Hematopoietic multipotent progenitor cell (in vitro differentiated cells): ENCODE measurements around the gene EXOC7. TPM values are rescaled to one million over a fixed set of nuclear protein-coding genes. Genes with fewer than 3 reads are reported as not detected.

Experiments used
- DNase-seq, 3 donors: peaks; one replicate each; pipeline ENCODE4 v3.0.0-alpha.2; 2011 to 2015; ENCODE audit warnings: low read depth in 2 of 3, low spot score in 2 of 3
- total RNA-seq: library from RNA; depleted of rRNA; stranded (reverse); fragments of >200 nt; gene quantifications from one replicate; pipeline ENCODE4 v1.2.3, GENCODE V29; 2012

Gene EXOC7, protein sequence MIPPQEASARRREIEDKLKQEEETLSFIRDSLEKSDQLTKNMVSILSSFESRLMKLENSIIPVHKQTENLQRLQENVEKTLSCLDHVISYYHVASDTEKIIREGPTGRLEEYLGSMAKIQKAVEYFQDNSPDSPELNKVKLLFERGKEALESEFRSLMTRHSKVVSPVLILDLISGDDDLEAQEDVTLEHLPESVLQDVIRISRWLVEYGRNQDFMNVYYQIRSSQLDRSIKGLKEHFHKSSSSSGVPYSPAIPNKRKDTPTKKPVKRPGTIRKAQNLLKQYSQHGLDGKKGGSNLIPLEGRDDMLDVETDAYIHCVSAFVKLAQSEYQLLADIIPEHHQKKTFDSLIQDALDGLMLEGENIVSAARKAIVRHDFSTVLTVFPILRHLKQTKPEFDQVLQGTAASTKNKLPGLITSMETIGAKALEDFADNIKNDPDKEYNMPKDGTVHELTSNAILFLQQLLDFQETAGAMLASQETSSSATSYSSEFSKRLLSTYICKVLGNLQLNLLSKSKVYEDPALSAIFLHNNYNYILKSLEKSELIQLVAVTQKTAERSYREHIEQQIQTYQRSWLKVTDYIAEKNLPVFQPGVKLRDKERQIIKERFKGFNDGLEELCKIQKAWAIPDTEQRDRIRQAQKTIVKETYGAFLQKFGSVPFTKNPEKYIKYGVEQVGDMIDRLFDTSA
- 111 TPM for total RNA-seq

DNA sequence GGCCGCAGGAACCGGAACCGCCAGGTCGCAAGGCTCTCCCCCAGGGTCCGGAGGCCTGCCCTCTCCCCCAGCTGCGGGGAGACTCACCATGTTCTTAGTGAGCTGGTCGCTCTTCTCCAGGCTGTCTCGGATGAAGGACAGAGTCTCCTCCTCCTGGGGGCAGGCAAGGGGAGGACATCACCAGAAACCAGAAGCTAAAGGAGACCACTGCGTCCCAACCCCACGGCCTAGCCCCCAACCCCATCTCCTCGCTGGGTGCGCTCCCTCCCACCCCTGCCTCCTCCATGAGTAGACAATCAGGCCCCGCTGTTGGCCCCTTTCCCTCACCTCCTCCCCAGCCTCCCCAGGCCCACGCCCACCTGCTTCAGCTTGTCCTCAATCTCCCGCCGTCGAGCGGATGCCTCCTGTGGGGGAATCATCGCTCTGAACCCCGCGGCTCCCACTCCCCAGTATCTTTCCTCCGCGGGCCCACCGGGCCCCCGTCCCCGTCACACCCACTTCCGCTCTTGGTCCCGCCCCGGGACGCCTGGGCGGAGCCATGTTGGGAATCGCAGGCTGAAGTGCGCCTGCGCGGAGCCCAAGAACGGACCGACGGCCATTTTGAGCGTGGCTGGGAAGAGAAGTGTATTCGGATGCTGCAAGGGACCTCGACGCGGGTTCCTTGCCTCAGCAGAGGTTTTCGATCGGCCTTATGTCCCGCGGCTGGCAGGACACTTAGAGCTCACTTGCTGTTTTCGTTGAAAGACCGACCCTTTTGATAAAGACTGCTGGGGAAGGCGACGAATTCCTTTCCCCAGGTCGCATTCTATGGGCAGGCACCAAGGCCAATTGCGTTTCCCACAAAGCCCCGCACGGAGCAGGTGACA, at the start of gene EXOC7:
Gene EXOC7 (minus strand): TSS at position 514 of the 866 bp plus-strand sequence. CDS start 95 bp downstream, at position 419.
- peak; percentile 92 to 97 (median 93) for DNase-seq

DNA sequence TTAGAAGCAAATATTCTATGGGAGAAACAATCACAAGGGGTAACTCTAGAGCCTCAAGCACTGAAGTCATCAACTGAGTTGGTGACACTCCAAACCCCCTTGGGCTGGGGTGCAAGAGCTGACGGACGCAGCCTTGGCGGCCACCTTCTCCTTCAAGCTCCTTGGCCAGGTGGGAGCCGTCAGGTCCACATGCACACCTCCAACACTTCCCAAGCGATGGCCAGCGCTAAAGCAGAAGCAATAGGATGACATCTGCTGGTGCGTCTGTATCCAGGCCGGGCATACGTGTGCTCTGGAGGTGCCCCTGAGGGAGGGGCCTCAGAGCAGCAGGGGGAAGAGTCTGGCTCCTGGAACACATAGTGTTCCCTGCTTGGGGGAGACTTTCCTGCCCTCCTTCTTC, 49.6 kb upstream of the EXOC7 start:
- DNase-seq = no peak

DNA sequence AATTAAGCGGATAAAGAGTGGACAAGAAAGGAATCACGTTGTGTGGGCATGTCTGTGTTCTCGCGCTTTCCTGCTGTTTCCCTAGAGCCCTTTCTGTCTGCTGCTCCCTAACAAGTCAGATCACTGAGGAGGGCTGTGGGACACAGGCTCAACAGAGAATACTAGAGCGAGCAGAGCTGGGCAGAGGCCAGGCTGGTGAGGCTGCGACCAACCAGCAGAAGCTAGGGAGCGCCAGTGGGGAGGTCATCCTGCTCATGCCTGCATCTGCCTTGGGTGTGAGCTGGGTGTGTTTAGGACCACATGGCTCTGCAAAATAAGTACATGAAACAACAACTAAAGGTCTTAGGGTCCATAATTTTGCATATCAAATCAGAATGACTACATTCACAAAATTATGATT, 49.0 kb upstream of the EXOC7 start:
- no peak for DNase-seq

DNA sequence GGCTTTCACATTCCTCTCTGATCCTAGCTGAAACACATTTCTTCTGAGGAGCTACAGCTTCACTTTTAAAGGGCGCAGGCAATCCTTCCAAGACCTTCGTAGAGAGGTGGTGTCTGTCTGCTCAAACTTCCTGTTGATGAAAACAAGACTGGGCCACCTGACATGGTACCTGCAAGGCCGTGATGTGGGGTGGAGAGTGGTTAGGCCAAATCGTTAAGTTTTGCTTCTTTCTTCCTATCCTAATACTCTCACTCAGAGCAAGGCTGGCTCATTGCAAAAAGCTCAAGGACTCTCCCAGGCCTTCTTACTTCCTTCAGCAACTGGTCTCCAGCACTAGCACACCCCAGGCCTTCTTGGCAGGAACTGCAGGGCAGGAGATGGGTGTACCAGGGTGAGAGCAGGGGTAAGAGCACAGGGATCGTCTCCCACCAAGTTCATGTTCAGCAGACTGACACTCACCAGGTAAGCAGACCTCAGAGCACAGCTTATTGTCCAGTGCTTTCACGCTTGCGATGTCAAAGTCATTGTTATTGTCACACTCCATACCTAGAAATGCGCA, 48.4 kb upstream of the EXOC7 start:
- DNase-seq = no peak

DNA sequence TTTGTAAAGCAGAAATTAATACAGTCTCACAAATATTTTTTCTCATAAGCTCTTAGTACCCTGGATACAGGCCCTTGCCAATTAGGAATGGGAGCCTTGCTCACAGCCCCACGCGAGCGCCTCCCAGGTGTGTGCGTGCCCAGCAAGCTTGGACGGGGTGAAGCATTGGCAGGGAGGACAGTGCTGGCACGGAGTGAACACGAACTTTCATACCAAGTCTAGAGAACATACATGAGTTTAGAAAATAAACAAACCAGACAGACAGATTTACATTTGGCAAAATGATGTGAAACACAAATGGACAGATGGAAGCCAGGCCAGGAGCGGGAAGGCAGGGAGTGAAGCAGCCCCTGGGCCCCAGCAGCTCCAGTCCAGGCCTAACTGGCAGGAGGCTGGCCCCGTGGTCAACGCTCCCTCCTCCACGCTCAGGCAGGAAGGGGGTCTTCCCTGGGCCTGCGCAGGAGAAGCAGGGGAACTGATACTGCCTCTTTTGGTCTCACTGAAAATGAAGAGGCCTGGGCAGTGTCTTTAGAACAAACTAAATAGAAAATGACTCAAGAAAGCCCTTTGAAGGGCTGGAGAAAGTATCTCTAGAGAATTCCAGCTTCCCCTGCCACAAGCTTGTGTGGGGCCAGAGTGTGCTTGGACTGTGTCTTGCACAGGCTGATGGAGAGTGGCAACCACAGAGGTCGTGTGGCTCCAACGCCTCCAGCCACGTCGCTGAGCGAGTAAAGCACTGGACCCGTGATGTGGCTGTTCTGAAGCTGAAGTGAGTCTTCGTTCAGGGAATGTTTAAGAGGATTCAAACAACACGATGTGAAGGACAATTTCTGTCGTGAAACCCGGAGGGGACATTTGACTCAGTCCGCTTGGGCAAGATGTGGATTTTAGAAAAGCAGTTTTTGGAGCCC, 47.4 kb upstream of the EXOC7 start:
- no peak for DNase-seq

DNA sequence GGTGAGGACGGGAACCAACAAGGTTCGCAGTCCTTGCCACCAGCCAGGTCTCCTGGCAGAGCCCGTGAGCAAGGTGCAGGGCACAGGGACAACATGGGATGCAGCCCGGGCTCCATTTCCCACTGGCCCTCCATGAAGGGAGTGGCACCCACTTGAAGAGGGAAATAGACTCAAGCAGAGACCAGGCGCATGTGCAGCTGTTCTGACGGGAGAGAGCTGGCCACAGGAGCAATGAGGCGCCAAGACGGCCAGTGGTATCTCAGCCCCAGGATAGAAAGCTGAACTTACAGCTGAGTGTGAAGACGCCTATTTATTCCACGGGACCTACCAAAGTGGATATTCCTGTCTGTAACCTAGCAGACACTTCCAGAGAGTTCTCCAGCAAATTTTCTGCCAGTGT, 45.6 kb upstream of the EXOC7 start:
- DNase-seq = no peak

DNA sequence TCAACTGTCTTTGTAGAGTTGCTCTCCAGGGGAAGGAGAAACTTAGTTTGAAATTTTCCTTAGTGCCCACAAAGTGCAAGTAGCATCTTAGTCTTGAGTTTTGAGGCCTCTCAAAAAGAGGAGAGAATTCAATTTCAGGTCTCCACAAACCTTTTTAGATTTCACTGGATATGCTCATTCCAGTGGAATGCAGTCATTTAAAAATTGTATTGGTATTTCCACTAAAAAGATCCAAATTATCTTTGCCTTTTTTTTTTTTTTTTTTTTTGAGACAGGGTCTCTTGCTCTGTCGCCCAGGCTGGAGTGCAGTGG, 44.4 kb upstream of the EXOC7 start:
- DNase-seq = no peak

DNA sequence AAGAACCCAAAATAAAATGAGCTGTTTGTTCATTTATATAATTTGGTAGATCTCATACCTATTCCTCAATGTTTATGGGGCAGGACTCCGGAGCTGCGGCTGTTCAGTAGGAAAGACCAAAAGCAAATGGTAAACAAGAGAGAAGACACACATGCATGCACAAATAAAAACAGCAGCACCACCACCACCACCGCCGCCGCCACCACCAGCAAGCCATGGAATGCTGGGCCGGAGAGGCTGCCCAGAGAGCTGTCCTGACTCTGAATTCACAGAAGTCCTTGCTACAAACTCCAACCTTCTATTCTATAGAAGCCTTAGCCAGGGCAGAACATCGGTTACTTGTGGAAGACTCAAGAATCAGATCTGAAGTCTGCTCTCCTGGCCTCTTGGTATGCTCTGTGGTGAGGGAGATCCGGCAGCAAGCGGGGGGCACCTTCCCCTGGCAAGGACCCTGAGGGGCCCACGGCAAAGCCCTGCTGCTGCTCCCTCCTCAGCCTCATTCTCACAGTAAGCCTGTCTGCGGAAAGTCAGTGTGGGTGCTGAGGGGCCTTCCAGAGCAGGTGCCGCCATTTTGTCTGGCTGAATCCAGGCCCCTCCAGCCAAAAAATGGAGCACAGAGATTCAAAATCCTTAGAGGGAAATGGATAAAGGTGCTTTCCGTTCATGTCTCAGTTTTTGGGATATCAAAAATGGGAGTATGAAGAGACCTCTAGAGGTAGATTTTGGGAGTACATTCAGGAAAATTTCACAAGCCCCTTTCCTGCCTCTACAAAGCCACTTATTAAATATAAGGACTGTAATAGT, 43.8 kb upstream of the EXOC7 start:
- DNase-seq = no peak

DNA sequence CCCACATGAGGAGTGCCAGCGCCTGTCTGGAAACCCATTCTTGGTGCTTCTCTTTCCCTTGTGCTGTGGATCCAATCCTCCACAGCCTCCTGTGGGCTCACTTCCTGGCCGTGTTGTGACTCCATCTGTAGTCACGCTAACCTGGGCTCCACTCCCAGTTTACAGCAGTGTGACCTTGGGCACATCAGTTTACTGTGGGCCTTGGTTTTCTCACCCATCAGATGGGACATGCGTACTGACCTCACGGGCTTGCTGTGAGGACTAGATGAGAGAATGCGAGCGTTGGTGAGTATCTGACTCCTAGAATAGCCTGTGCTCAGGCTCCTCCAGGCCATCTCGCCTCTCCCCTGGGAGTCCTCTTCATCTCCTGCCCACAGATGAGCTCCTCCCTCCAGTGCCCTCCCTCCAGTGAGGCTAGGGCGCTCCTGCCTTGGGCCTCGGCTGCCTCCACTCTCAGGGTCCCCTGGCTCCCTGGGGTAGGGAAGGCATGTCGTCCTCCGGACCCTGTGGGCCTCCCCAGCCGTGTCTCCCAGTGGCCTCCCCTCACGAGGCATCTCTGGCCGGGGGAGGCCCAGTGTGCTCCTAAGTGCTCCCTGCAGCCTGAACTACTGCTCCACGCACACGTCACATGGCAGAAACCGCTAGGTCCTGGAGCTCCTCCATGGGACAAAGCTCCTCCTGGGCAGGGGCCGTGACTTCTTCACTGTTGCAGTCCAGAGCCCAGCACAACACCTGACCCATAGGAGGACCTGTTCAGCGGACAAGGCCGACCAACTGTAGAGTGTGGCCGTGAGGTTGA, 42.7 kb upstream of the EXOC7 start:
- DNase-seq = no peak

DNA sequence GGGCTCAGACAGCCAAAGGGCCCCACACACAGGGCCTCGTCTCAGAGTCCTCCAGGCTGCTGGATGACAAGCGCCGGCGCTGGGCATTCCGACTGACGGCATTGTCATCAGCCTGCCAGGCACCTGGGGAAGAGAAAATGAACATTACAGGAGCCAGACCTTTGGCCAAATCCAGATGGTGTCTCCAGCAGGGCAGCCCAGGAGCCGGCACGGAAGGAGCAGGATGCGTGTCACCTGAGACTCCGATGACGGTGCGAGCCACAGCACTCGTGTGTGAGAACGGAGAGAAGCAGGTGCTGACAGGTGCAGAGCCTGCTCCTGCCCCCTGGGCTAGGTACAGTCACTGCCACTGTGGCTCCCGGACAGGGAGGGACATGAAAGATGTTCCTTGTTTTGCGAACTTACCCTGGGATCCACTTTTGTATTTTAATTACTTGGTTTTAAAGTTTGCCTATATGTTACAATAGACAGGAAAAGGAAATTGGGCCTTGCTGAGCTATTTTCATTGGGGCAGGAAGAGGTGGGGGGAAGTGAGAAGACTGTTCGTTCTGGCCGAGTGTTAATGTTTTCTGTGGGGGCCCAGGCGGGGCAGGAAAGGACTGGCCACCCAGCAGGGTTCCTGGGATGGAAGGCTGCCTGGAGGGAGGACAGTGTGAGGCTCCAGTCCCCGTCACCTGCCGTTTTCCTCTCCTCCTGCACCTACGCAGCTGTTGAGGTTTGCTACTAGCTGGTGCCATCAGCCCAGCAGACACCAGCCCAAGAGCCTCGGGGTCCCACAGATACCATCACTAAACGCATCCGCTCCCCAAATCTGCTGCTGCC, 41.9 kb upstream of the EXOC7 start:
- DNase-seq = no peak

DNA sequence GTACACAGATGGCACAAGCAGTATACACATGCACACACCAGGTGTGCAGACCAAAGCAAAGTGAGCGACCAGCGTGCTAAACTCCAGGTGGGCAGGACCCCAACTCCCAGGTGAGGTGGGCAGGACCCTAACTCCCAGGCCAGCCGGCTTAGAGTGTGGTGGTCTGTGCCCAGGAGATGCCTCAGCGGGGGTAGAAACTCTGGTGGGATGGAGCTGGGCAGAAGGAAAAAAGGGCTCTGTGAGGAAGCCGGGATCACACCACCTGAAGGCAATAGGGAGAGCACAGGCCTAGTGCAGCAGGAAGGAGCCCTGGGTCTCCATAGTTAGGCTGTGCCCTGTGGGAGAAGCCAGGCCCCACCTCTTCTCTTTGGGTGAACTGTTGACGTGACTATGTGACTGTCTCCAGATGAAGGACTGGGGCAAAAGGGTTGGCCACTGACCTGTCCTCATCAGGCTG, 39.0 kb upstream of the EXOC7 start:
- DNase-seq = no peak

DNA sequence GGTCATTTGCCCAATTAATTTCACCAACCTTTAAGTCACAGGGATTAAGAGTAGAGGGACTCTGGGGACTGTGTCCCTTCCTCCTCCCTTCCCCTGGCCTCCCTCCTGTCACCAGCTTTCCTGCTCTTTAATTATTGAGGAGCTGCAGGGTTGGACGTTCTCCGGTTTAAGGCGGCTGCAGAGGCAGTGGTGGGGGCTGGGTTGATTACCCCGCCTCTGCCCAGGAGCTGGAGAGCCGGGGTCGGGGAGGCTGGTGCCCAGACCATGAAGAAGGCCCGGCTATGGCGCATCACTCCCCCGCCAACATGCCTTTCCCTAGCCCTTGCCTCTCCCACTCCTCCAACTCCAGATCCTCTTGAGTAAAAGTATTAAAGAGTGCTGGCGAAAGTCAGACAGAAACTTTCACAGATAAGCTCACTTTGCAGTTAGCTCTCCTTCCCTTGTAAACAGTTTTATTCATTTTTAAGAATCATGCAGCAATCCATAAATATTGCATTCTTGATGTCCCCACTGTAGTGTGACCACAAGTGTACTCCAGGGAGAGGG, 38.5 kb upstream of the EXOC7 start:
- DNase-seq = no peak

DNA sequence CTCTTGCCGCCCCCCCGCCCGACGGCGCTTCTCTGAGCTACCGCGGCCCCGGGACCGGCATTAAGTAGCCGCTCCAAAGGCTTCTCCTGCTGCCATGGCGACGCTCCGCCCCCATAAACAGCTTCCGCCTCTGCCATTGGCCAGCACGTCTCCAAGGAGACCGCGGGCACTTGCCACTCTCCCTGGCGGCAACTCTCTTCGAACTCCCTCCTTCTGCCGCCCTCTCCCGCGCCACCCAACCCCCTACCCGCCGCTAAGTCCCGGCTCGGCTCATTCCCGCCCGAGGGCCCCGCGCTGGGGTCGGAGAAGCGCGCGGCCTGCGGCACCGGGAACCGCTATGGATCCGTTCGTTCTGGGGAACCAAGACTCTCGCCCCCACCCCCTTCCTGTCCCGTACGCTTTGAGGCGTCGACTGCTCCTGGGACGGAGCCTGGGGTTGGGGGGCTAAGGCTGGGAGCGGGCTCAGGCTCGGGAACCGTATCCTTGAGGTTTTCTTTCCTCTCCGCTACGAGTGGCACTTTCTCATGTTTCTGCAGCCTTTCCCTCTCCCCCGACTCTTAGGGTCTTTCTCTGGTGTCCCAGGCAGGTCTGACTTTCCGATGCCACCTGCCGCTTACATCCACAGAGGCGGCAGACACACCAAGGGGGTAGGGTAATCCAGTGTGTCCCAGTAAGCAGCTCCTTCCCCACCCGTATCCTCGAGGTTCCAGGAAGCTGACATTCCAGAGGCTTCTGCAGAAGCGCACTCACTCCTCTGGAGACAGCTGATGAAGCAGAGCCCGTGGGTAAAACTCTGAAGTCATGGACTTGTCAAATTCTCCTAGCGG, 37.8 kb upstream of the EXOC7 start, which contains the start of gene FOXJ1:
Gene FOXJ1 (minus strand): TSS at position 34 of the 827 bp plus-strand sequence. CDS start 850 bp downstream, outside the sequence.
- peak; percentile 88 to 93 (median 89) for DNase-seq

DNA sequence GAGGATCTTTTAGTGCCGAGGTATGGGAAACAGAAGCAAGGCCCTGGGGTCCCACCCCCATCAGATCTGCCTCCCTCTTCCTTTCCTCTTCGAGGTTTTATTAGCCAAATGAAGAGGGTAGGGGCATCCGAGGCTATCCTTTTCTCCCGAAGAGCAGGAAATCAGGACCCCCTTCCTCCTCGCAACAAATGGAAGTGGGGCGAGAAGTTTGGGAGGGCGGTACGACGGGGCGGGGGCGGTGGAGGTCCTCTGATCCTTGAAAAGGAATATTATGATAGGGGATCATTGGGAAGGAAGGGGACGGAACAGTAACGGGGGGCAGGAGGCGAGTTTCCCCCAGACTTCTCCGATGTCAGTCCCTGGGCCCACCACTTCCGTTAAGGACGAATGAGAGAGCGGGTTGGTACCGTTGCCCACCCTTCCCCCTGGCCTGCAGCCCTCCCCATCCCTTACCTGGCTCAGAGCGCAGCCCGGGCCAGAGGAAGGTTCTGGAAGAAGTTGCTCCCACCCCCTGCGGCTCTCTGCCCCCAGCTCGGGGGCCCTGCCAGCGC, 37.1 kb upstream of the EXOC7 start:
- no peak for DNase-seq

DNA sequence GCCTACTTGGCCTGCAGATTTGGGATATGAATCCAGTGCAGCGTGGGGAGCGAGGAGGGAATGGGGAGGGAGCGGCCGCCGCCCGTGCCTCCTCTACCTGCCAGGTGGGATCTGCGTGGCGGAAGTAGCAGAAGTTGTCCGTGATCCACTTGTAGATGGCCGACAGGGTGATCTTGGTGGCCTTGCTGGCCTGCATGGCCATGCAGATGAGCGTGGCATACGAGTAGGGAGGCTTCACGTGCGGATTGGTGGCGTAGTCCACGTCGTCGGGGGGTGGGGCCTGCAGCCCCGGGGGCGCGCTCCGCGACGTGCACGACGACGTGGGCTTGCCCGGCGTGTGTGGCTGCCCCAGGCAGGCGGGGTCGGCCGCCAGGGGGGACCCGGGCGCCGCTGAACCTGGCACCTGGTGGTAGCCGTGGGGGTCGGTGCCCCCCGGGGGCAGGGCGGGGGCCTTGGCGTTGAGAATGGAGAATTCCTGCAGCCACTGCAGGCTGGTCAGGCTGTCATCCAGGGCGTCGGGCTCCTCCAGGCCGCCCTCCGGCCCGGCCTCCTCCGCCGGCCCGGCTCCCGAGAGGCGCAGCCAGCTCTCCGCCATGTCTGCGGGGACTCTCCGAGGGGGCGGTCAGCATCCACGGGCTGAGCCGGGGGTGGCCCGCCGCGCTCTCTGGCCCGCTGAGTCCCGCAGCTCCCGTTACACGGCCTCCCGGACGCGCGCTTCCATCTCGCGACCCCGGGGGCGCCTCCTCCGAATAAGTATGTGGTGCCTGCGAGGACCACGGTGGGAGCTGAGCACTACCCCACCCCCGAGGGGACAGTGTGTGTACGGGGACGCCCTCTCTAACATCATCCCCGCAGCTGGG, 36.4 kb upstream of the EXOC7 start:
- peak in 2 of 3 donors; percentile 43 to 58 for DNase-seq
